GM18907 (cell line): Measurements from ENCODE around the gene OR10A5.
"Not testable (repeated sequence)": the region's sequence is repeated elsewhere in the genome, so short reads cannot be mapped to it uniquely, and the experiment has no call there.

Experiments
- ATAC-seq: cut with Tn5 transposase; IDR thresholded peaks from one replicate; pipeline ENCODE4 v1.9.1; 2021; ENCODE audit warnings: mild to moderate bottlenecking, moderate library complexity; ENCODE audit not compliant: unreplicated experiment

Gene OR10A5, protein sequence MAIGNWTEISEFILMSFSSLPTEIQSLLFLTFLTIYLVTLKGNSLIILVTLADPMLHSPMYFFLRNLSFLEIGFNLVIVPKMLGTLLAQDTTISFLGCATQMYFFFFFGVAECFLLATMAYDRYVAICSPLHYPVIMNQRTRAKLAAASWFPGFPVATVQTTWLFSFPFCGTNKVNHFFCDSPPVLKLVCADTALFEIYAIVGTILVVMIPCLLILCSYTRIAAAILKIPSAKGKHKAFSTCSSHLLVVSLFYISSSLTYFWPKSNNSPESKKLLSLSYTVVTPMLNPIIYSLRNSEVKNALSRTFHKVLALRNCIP

DNA sequence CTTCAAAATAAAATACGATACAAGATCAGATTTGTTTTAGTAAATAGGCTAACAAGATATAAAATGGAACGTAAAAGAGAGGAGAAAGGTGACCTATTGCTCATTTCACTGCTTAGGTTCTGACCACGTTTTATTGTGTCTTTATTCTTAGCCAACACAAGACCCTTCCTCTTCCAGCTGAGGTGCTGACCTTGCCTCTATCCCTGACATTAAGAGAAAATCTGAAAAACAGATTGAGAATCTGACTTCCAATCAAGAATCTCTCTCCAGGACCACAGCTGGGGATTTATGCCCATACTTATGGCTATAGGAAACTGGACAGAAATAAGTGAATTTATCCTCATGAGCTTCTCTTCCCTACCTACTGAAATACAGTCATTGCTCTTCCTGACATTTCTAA lies at the start of gene OR10A5:
TSS of gene OR10A5 (plus strand) at position 301 of the 400 bp plus-strand sequence. CDS start at position 301, 0 bp downstream.
- ATAC-seq: no peak

- no peak for ATAC-seq
These were observed 46.1 kb upstream of the OR10A5 start, which contains the start of gene OR6A2 for GRCh38 chr11:6799402-6799801. Gene OR6A2, minus strand, starts transcription at chr11:6799689. Its CDS starts 3,981 bp downstream, at chr11:6795708.

GRCh38 chr11:6801075-6801474 lies 44.4 kb upstream of the OR10A5 start:
- not testable (repeated sequence) for ATAC-seq

DNA sequence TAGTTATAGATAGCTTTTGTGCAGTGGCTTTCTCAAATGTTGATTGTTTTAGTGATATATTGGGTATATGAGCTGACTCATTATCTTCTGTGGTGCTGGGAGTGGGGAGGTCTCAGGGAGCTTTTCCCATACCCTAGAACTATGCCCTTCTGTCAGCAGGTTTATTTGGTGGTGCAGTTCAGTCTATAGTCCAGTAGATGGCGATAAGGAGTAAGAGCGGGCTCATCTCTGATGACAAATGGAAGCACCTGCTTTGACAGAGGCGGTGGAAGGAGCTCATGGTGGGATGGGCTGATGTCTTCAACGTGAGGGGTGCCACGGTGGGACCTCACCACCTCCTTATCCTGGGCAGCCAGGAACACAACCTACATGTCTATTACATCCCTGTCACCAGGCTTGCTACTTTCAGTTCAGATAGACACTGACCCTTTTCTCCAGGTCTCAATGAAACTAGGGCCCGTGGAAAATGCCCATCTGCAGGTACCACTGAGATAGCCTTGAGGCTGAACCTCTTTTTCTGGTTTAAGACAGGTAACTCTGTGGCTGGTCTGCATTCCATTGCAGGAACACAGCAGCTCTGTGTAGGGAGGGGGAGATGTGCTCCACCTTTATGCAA lies 33.0 kb upstream of the OR10A5 start:
- ATAC-seq: peak; percentile 80

DNA sequence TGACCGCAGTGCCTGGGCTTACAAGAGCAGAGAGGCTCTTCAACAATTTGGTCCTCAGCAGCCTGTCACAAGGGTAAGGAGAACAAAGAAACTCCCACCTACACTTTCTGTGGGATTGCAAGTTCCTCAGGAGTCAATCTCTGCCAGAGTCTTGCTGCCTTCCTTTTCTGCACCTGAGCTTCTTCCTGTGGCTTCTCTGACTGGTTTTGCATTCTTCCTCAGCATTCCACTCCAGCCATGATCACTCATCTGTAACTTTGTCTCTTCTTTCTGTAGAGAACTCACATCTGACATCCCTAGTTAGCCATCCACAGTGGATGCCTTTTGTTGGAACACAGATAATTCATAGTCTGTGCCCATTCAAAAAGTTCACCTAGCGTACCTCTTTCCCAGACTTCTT lies 31.8 kb upstream of the OR10A5 start:
- ATAC-seq: no peak

DNA sequence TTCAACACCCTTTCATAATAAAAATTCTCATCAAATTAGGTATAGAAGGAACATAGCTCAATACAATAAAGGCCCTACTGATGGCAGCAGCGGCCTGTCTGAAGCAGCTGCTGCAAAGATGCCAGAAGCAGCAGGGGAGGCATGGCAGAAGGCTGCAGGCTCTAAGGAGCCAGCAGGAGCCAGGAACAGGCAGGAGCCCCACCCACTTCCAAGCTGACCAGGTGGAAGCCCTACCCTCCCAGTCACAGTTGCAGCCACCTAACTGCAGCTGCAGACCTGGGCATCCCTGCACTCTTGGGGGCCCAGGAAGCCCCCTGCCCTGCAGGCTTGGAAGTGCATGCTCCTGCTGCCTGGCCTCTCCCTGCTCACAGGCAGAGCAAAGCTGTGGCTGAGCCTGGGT lies 27.8 kb upstream of the OR10A5 start:
- no peak for ATAC-seq

DNA sequence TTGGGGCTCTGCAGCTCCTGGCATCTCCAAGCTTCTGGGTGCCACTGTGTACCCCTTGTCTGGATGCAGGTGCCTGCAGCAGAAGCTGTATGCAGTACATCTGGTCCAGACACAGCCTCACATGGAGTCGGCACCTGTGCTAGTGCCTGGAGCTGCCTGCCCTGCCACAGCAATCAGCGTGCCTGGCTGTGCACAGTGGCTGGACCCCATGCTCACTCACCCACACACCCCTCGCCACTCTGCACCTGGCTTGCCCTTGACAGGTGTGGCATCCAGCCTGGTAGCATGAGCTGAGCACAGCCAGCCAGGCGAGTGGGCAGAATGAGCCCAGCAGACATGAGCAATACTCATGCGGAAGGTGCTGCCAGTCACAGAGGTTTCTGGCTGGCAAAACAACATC lies 26.5 kb upstream of the OR10A5 start:
- ATAC-seq: no peak

DNA sequence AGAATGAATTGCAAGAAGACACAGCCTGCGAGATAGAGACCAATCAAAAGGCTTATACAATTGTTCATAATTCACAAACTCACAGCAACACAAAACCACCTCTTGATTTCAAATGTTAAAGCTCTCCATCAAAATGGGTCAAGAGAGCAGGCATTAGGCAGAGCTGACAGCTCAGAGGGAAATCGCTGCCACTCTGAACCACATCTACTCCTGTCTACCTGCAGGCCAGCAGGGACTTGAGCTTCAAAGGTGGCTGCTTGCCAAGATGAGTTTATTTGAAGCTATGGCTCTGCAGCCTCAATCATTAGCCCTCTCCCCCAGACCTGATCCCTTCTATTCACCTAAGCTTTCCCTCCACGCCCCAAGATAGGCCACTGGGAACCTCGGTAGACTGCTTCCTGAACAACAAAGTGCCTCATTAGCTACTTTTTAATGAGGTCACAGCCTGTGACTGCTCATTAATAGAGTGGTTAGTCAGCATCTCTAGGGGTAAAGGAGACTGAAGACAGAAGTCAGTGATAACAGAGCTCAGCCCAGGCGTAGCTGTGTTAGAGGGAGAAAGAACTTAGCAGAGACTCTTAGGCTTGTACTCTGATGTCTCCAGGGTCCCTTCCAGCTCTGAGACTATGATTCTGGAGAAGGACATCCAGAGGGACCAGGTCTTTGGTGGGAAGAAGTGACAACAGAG lies 21.2 kb upstream of the OR10A5 start:
- no peak for ATAC-seq

GRCh38 chr11:6825231-6825744 lies 20.2 kb upstream of the OR10A5 start:
- no peak for ATAC-seq

- ATAC-seq: no peak
These were observed 17.4 kb upstream of the OR10A5 start for GRCh38 chr11:6828103-6828502.

GRCh38 chr11:6833356-6833755 lies 12.1 kb upstream of the OR10A5 start:
- no peak for ATAC-seq

GRCh38 chr11:6834021-6834420 lies 11.5 kb upstream of the OR10A5 start:
- ATAC-seq: no peak

GRCh38 chr11:6841694-6842093 lies 3.8 kb upstream of the OR10A5 start:
- ATAC-seq: no peak

DNA sequence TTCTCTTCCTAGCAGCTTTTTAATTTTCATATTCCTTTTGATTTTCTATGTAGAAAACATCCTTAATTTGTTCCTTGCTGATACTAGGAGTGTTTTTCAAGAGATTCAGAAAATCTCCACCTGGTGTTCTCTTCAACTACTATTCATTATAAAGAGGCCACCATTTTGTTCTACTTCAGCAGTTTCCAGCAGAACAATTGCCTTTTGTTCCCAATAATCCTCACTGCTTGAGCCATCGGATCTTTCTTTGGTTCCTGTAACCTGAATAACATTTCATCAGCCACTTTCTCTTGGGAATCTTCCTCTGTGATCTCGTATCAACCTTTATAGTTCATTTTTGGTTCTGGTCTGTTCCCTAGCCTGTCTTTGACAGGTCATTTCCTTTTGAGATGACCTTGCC lies 1.8 kb upstream of the OR10A5 start:
- no peak for ATAC-seq

- no peak for ATAC-seq
These were observed 1.1 kb upstream of the OR10A5 start for GRCh38 chr11:6844356-6844755.

GRCh38 chr11:6850526-6850925 lies 5.0 kb downstream of the OR10A5 start:
- no peak for ATAC-seq

- not testable (repeated sequence) for ATAC-seq
These were observed 9.3 kb downstream of the OR10A5 start for GRCh38 chr11:6854801-6855200.

DNA sequence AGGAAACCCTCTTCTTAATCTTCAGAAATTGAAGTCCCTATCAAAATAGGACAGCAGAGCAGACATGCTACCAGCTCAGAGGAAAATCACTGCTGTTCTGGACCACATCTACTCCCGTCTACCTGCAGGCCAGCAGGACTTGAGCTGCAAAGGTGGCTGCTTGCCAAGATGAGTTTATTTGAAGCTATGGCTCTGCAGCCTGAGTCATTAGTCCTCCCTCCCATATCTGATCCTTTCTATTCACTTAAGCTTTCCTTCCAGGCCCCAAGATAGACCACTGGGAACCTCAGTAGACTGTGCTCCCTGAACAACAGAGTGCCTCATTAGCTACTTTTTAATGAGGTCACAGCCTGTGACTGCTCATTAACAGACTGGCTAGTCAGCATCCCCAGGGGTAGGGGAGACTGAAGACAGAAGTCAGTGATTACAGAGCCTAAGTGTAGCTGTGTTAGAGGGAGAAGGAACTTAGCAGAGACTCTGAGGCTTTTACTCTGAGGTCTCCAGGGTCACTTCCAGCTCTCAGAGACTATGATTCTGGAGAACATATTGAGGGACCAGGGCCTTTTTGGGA lies 10.6 kb downstream of the OR10A5 start:
- no peak for ATAC-seq

DNA sequence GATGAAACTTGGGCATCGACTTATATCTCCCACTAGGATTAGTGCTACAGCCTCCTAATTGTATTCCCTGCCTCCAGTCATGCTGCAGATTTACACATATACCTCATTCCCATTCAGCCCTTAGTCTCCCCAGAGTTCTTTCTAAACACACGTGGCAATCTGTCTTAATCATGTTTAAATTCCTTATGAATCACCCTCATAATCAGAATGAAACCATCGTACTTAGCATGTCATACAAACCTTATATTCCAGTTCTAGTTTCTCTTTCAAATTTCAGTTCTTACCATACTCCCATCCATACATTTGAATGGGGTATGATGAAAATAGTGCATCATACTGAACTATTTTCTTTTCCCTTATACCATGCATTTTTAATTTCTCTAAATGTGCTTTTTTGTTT lies 11.4 kb downstream of the OR10A5 start:
- ATAC-seq: no peak

DNA sequence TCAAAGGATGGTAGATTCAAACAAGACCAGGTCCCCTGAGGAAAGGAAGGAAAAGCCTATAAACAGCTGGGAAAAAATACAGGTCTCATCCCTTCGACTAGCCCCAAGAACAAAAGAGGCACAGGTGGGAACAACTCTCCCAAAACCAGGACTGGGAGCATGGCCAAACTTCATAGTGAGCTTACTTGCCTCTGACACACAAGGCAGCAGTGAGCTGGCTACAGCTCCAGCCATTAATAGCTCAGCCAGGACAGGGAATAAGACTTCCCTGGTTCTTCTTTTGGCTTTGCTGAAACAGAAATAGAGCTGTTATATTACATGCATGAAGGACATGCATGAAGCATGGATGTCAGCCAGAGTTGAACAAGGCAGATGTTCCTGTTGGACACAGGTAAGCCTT lies 17.5 kb downstream of the OR10A5 start, which contains the start of gene OR10A2:
TSS of gene OR10A2 (plus strand) at position 97 of the 400 bp plus-strand sequence. CDS start 6,698 bp downstream, outside the sequence.
- no peak for ATAC-seq

DNA sequence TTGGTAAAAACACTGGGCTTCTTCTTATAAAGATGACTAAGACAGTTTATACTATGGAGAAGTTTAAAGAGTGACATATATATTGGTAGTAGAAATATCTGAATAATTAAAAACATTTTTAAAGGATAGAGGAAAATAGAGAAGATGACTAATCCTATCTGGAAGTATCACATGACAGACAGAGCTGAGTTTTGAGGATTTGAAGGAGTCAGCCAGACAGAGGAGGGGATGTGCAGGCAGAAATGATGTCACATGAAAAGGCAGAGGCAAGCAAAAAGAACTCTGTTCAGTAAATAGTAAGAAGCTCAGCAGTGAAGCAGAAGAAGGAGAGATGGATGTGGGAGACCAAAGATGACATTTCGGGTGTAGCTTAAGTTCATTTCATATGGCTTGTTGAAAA lies 19.0 kb downstream of the OR10A5 start:
- no peak for ATAC-seq
